NCI-H1105 treated with DMSO at 0.1 percent for 48 hours (cell line): ENCODE measurements around the gene NEU2.

Experiments used
- DNase-seq: peaks from one replicate; lab custom pipeline; 2025; lab: John Stamatoyannopoulos, UW

Gene NEU2

GRCh38 chr2:233079953-233080835, 47.7 kb downstream of the NEU2 start:
- no peak for DNase-seq

- DNase-seq = no peak
Measured at GRCh38 chr2:233080836-233081229, 48.4 kb downstream of the NEU2 start.

GRCh38 chr2:233081232-233081730, 48.8 kb downstream of the NEU2 start:
- DNase-seq = no peak

GRCh38 chr2:233081731-233082221, 49.3 kb downstream of the NEU2 start:
- no peak for DNase-seq

GRCh38 chr2:233082222-233082930, 49.9 kb downstream of the NEU2 start:
- DNase-seq = no peak

GRCh38 chr2:233082931-233083755, 50.7 kb downstream of the NEU2 start:
- no peak for DNase-seq

GRCh38 chr2:233083782-233084181, 51.3 kb downstream of the NEU2 start:
- no peak for DNase-seq

GRCh38 chr2:233084488-233084887, 52.0 kb downstream of the NEU2 start:
- no peak for DNase-seq
